Activated naive CD4-positive, alpha-beta T cell treated with anti-CD3 and anti-CD28 coated beads, Interleukin-2, amount 50 U/mL, for 24 hours (primary cell): ENCODE data around the gene GON4L.
"Not testable (repeated sequence)": the region's sequence is repeated elsewhere in the genome, so short reads cannot be mapped to it uniquely, and the experiment has no call there.

Source experiments
- H3K27ac Mint-ChIP-seq: one replicate; pipeline ENCODE4 v1.8.0; 2021; ENCODE audit warnings: mild to moderate bottlenecking, mixed read lengths
- H3K27me3 Mint-ChIP-seq: one replicate; pipeline ENCODE4 v1.8.0; 2021; ENCODE audit warnings: mixed read lengths
- H3K36me3 Mint-ChIP-seq: one replicate; pipeline ENCODE4 v1.8.0; 2021; ENCODE audit warnings: mixed read lengths
- H3K4me1 Mint-ChIP-seq: one replicate; pipeline ENCODE4 v1.8.0; 2021; ENCODE audit warnings: mixed read lengths
- H3K4me3 Mint-ChIP-seq: one replicate; pipeline ENCODE4 v1.8.0; 2021; ENCODE audit warnings: mild to moderate bottlenecking, mixed read lengths
- H3K9me3 Mint-ChIP-seq: one replicate; pipeline ENCODE4 v1.8.0; 2021; ENCODE audit warnings: mixed read lengths

The GON4L gene

DNA sequence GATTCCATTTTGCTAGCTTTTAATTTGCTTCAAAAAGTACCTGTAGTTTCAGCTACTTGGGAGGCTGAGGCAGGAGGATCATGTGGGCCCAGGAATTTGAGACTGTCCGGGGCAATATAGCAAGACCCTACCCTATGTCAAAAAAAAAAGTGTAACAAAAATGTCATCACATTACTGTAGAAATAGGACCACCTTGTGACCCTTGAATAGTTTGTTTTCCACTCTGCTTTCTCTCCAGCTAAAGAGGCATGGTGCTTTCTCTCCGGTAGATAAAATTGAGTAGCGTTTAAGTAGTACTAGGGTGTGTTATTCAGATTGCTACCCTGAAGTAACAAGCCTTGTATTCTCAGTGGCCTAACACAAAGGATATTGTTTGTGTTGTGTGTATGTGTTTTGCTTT is 144.4 kb downstream of the GON4L start:
- H3K4me3 Mint-ChIP-seq, H3K36me3 Mint-ChIP-seq, H3K9me3 Mint-ChIP-seq, H3K27ac Mint-ChIP-seq, H3K27me3 Mint-ChIP-seq: not testable (repeated sequence)
- peaks cover 15% of the 10 kb centered on the region for H3K4me1 Mint-ChIP-seq

DNA sequence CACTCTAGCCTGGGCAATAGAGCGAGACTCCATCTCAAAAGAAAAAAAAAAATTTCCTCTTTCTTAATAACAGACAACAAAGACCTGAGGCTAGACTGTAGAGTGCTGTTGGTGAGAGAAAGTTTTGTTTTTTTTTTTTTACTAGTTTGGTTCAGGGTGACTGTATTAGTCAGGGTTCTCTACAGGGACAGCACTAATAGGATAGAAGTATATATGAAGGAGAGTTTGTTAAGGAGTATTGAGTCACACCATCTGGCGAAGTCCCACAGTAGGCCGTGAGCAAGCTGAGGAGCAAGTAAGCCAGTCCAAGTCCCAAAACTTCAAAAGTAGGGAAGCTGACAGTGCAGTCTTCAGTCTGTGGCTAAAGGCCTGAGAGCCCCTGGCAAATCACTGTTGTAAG is 145.6 kb downstream of the GON4L start:
- H3K4me1 Mint-ChIP-seq: peaks cover 15% of the 10 kb centered on the region
- H3K4me3 Mint-ChIP-seq, H3K27ac Mint-ChIP-seq, H3K36me3 Mint-ChIP-seq, H3K9me3 Mint-ChIP-seq, H3K27me3 Mint-ChIP-seq: not testable (repeated sequence)

DNA sequence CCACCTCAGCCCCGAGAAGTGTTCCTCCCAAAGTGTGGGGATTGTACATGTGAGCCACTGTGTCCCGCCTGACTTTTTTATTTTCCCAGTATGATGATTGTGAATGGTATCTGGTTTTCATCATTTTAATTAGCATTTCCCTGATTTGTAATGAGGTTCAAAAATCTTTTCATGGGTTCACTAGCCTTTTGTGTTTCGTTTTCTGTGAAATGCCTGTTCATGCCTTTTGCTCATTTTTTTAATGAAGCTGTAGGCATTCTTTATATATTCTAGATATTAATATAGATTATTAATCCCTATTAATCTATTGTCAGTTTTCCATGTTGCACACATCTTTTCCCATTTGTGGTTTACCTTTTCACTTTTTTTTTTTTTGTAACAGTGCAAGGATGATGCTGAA is 147.6 kb downstream of the GON4L start:
- no peaks in the 10 kb centered on the region for H3K9me3 Mint-ChIP-seq
- no peak overlapping the region for H3K27ac Mint-ChIP-seq
- peaks cover 11% of the 10 kb centered on the region for H3K36me3 Mint-ChIP-seq
- H3K4me1 Mint-ChIP-seq: peaks cover 23% of the 10 kb centered on the region
- no peaks in the 10 kb centered on the region for H3K27me3 Mint-ChIP-seq
- no peak overlapping the region for H3K4me3 Mint-ChIP-seq

DNA sequence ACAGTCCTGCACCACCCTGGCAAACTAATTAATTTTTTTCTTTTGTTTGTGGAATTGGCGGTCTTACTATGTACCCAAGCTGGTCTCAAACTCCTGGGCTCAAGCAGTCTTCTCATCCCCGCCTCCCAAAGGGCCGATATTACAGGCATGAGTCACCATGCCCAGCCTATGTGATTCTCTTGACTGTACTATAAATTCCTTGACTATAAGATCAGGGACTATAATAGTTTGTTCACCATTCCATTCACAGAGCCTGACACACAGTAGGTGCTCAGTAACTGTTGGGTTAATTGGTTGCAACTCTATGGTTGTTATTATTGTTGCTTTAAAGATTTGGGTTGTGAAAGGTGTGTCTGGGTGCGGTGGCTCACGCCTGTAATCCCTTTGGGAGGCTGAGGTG is 150.9 kb downstream of the GON4L start:
- no peak overlapping the region for H3K4me3 Mint-ChIP-seq
- H3K27ac Mint-ChIP-seq: no peak overlapping the region
- H3K4me1 Mint-ChIP-seq: peaks cover 38% of the 10 kb centered on the region
- H3K9me3 Mint-ChIP-seq: no peaks in the 10 kb centered on the region
- H3K27me3 Mint-ChIP-seq: no peaks in the 10 kb centered on the region
- peaks cover 8% of the 10 kb centered on the region for H3K36me3 Mint-ChIP-seq

DNA sequence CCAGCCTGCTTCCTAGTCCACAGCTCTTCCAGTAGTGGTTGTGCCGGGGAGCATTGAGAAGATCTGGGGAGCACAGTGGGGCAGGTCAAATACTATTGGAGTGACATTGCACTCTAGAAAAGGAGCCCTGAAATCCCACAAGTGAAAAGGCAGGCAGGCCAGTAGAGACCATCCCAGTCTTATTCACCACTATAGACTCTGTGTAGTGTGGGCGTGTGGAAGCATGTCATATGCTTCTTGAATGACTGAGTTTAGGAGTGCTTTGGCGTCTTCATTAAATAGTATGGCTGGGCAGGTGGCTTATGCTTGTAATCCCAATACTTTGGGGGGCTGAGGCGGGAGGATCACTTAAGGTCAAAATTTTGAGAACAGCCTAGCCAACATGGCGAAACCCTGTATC is 152.6 kb downstream of the GON4L start:
- peaks cover 44% of the 10 kb centered on the region for H3K4me1 Mint-ChIP-seq
- not testable (repeated sequence) for H3K36me3 Mint-ChIP-seq, H3K27ac Mint-ChIP-seq, H3K9me3 Mint-ChIP-seq, H3K27me3 Mint-ChIP-seq, H3K4me3 Mint-ChIP-seq

DNA sequence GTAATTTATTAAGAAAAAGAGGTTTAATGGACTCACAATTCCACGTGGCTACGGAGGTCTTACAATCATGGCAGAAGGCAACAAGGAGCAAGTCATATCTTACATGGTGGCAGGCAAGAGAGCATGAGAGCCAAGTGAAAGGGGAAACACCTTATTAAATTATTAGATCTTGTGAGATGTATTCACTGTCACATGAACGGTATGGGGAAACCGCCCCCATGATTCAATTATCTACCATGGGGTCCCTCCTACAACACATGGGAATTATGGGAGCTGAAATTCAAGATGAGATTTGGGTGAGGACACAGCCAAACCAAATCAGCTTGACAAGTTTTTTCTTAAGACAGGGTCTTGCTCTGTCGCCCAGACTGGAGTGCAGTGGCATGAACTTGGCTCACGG is 153.8 kb downstream of the GON4L start:
- Mint-ChIP-seq H3K27me3 (no peaks in the 10 kb centered on the region), H3K27ac (peak overlapping the region; percentile 14), H3K4me3 (no peak overlapping the region), H3K36me3 (peaks cover 4% of the 10 kb centered on the region), H3K9me3 (no peaks in the 10 kb centered on the region), H3K4me1 (peaks cover 48% of the 10 kb centered on the region)

DNA sequence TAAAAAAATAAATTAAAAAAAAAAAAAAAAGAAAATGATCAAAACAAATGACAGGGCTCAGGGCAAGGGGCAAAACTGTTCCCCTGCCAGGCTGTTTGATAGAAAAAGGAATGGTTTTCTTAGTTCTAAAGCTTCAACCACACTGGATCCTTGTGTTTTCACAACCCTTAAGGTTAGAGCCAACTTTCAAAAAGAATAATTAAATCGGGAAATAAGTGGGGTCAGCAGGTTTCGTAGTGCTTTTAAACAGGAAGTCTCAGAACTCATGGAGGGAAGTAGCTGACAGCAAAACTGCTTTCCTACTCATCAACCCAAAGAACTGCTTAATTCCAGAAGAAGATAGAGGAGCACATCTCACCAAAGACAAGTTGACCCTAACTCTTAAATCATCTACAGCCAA is 155.3 kb downstream of the GON4L start:
- peaks cover 53% of the 10 kb centered on the region for H3K4me1 Mint-ChIP-seq
- not testable (repeated sequence) for H3K4me3 Mint-ChIP-seq, H3K36me3 Mint-ChIP-seq, H3K27ac Mint-ChIP-seq, H3K27me3 Mint-ChIP-seq, H3K9me3 Mint-ChIP-seq
